Hematopoietic multipotent progenitor cell treated with erythropoietin and hydrocortisone succinate and interleukin-3 and kit ligand, for 17 days (in vitro differentiated cells): ENCODE measurements around the gene LBHD1.
"Not testable (repeated sequence)": the region's sequence is repeated elsewhere in the genome, so short reads cannot be mapped to it uniquely, and the experiment has no call there.

Experiments used
- DNase-seq: peaks from one replicate; pipeline ENCODE4 v3.0.0-alpha.2; 2015; ENCODE audit warnings: low spot score

LBHD1 gene

GRCh38 chr11:62664405-62665074 is 7.5 kb downstream of the LBHD1 start:
- DNase-seq = no peak

DNA sequence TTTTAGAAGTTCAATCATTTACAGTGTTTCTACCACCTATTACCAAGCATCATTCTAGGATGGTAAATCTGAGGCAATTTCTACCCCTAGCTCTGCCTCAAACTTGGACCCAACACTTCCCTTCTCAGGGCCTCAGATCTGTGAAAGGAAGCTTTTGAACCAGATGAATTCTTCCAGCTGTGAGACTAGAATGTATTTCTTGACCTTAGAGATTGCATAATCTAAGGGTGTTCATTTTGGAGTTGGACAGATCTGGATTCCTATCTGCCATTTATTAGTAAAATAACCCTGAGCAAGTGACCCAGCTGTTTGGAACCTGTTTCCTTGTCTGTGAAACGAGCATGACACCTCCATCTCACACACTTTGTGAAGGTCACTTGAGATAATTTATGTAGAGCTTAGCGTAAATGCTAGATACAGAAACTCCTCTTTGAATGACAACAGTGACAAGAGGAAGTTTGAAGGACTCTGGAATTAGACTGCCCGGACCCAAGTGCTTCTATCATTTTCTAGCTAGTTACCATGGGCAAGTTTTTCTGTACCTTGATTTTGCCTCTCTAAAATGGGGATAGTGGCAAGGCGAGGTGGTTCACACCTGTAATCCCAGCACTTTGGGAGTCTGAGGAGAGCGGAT is 15.2 kb downstream of the LBHD1 start:
- no peak for DNase-seq

DNA sequence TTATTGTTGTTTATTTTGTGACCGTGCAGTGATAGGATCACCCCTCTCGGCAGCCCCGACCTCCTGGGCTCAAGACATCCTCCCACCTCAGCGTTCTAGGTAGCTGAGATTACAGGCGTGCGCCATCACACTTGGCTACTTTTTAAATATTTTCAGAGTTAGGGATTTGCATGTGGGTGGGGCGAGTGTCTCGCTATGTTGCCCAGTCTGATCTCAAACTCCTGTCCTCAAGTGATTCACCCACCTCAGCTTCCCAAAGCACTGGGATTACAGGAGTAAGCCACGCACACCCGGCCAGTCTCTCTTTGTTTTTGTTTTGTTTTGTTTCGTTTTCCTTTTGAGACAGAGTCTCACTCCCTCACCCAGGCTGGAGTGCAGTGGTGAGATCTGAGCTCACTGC is 17.8 kb downstream of the LBHD1 start:
- no peak for DNase-seq

DNA sequence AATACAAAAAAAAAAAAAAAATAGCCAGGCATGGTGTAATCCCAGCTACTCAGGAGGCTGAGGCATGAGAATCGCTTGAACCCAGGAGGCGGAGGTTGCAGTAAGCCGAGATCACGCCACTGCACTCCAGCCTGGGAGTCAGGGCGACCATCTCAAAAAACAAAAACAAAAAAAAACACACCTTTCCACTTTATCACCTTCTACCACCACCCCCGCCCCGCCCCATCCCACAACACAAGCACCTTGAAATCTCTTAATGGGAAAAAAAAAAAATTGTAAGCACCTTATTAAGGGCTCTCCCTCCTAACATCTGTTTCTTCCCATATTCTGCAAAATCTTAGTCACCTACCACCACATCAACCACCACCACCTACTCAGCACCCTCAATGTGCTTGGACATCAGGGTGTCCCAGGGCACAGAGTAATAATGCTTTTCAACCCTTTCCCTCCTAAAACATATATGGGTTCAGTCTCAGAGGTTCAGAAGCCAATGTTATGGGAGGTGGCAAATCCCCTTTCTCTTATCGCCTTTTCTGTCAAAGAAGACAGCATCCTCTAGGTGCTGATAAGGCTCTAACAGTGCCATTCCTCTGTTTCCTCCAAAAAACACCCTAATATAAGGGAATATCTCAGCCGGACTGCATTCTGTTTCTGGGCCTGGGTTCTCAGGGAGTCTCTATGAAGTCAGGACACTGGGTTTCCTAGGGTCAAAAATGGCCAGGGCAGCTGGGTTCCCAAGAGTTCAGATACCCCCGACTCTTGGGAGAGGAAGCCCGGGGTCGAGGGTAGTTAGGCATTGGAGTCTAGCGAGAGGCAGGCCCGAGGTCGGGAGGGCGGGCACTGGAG is 19.7 kb downstream of the LBHD1 start:
- DNase-seq = no peak

GRCh38 chr11:62650283-62650682 is 21.8 kb downstream of the LBHD1 start:
- DNase-seq = not testable (repeated sequence)

DNA sequence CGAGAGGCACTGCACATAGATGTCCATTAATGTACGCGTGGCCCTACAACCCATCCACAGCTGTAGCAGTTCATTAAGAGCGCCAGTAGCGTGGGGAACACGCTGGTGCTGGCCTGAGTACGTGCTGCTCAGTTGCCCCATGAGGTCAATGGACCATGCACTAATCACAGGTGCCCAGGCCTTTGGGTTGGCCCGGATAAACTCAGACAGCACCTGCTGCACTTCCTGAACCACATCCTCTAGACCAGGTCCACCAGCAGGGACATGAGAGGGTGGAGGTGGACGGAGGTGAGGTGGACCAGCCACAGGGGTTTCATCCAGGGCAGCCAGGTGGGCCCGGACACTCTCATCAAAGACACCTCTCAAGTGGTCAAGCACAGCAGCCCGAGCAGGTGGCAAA is 22.6 kb downstream of the LBHD1 start:
- DNase-seq = no peak

DNA sequence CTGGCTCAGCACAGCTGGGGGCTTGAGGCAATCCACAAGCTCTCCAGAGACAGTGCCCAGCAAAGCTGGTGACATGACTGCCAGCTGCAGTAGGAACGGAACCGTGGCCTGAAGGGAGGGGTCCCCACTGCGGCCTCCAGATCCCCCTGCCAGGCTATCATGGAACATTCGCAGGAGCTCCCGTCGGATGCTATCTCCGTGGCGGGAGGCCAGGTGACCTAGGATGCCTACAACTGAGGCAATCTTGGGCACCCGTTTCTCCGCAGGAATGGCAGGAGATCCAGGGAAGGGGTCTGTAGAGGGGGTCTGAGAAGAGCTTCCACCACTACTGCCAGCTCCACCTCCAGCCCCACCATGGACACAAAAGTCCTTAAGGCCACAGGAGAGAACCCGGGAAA is 23.1 kb downstream of the LBHD1 start:
- DNase-seq = no peak

GRCh38 chr11:62648185-62648966 is 23.7 kb downstream of the LBHD1 start:
- DNase-seq = no peak

- no peak for DNase-seq
Observed at GRCh38 chr11:62647609-62648005, 24.5 kb downstream of the LBHD1 start.

DNA sequence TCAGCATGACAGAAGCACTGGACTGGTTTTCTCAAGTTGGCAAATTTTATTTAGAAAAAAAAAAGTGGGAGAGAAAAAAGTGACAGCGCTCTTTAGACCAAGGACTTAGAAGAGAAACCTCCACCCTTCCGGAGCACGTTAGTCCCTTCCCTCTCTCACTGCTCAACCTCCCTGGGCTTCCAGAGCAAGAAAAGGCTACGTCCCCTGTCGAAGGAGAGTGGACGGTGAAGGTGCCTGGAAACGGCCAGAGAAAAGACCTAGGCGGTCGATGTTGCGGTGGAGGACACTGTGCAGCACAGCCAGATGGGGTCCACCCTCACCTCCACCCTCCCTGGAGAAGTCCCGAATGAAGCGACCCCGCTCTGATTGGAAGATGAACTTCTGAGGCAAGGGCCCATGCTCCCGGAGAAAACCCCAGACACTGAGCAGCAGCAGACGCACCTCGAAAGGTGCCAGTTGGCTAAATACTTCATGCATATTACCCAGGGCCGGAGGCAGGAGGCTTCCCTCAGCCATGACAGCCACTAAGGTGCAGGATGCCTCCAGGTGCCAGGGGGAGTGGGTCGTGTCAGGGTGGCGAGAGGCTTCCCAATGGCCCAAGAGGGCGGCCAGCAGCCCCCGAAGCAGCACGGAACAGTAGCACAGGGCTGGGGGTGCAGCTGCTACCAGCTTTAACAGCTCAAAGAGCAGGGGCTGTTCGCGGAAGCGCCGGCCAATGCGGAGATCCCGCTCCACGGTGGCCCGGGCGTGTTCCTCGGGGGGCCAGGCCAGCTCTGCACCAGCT is 25.1 kb downstream of the LBHD1 start:
- DNase-seq = no peak

DNA sequence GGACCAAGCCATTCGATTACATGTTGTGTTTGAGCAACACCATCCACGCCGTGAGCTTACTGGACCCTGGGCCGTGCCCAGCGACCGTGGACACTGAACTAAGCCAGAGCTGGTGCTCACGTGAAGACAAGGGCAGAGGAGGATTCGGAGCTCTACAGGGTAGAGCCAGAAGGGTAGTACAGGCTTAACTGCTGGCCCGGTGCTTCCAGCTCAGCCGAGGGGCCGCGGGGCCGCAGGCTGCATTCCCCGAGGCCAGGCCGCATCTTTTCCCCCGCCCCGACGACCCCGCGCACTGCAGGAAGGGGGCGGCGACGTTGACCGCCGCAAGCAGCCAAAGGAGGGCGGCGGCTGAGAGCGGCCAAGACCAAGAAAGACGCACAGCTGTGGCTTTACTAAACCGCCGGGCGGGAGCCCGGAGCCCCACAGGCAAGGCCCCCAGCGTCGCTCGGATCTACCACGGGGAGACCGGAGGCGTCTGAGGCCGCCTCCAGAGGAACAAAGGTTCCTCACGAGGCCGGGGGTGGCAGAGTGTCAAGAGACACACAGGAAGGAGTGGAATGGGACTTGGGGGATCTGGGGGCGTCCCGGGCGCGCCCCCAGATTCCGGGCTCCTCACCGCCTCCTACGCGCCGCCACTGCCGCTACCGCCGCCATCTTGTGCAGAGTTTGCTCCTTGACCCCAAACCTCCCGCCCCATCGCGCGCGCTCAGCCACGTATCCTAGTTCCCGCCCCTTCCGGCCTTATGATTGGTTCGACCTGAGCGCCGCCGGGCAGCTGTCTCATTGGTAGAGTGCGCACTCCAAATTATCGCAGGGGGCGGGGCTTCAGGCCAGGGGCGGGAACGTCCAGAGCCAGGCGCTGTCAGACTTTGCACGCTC is 25.9 kb downstream of the LBHD1 start, which contains the start of gene GANAB:
Gene GANAB (minus strand): TSS at position 668 of the 879 bp plus-strand sequence. CDS start 14 bp downstream, at position 654.
- peak; percentile 98 for DNase-seq

DNA sequence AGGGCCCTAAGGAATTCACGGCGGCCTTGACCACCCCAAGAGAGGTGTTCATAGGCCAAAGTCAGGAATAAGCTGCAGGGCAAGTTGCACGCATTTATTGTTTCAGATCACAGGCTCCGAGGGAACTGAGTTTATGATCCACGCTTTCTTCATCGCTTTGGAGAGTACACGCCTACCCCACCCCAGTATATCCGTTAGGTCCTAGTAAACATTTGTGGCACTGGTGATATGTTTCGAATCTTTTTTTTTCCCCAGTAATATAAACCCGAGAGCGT is 26.5 kb downstream of the LBHD1 start:
- DNase-seq = no peak

DNA sequence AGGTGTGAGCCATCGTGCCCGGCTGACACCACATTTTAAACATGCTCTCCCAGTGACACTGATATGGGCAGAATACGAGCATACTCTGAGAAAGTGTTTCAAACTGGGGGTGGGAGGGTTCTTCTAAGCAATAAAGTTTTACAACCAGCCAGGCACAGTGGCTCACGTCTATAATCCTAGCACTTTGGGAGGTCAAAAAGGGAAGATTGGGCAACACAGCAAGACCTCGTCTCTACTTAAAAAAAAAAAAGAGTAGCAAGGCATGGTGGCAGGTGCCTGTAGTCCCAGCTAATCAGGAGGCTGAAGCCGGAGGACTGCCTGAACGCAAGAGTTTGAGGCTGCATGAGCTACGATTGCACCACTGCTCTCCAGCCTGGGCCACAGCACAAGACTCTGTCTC is 27.8 kb downstream of the LBHD1 start:
- no peak for DNase-seq

DNA sequence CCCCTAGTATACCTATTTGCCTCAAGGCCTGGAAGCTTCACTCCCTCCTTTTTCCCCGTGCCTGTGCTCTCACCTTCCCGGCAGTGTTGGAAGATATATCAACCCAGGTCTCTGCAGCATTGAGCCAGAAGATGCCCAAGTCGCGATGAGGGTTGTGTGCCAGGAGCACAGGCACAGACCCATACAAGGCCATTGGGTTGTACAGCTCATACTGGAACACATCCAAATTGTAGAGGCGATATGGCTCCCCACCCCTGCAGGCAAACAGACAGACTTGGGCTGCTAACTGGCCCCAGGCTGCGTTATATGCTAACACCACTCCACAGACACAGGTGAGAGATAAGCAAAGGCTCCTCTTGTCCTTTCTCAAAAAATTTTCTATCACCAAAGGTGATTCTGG is 39.6 kb downstream of the LBHD1 start:
- no peak for DNase-seq

DNA sequence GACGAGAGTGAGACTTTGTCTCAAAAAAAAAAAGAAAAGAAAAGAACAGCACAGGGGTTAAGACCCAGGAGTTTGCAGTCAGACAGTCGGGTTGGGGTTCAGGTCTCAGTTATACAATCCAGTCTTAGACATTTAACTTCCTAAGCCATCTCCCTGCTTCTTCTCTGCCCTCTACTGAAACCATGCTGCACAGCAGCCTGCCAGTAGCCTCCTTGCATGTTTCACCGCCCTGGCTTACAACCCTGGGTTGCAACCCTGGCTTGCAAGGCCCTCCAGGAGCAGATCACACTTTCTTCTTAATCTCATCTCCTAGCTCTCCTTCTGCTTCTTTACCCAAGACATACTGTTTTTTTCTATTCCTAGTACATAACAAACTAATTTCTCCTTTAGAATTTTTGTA is 44.4 kb downstream of the LBHD1 start:
- DNase-seq = no peak

- no peak for DNase-seq
Observed at GRCh38 chr11:62622476-62623089, 49.5 kb downstream of the LBHD1 start.

DNA sequence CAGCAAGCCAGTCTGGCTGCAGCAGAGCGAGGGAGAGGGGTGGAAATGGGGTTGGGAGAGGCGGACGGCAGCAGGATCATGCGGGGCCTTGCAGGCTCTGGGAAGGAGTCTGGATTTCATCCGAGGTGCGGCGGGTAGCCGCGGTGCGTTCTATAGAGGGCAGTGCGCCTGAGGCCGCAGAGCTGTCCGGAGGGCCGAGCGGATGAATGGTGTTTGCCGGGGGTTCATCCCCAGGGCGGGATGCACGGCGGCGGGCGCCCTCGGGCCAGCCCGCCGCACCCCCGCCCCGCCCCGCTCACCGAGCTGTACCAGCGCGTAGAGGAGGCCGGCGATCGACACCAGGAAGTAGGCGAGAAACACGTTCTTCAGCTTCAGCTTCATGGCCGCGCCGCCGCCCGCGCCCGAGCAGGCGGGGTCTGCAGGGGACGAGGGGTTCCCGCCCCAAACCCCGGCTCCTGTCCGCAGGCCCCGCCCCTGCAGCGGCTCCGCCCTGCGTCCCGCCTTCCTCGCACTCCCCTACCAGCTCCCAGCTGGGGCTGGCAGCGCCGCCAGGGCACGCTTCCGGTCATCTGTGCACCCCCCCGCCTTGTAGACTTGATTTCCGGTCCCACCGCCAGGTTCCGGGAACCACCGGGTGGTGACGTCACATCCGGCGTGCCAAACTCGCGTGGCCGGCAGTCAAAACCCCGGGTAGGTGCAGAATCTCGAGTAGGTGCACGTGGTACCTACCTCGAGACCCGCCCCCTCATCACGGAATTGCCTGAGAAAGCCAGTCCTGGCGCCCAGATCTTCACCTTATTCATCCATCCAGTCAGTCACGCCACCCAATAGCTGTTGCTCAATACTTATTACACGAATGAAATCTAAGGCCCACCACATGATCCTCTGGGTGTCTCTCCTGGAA is 50.2 kb downstream of the LBHD1 start, which contains the start of gene B3GAT3:
Gene B3GAT3 (minus strand): TSS at position 420 of the 904 bp plus-strand sequence. CDS start 39 bp downstream, at position 381.
- DNase-seq = peak; percentile 92

DNA sequence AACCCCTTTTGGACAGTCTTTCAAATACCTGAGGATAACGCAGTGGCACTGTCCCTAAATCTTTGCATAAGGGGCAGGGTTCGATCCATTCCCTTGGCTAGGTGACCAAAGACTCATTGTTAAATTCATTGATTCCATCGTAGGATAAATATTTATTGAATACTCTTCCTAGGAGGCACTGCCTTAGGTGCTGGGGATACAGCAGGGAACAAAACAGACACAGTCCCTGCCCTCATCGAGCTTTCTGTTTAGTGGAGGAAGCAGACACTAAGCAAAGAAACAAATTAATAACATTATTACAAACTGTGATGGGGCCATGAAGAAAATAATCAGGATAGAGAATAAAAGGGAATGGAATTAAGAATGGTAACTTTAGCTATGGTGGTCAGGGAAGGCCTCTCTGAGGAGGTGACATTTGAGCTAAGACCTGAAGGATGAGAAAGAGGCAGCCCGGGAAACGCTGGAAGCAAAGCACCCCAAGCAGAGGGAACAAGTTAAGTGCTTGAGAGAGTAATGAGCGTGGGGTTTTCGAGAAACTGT is 51.0 kb downstream of the LBHD1 start:
- no peak for DNase-seq

DNA sequence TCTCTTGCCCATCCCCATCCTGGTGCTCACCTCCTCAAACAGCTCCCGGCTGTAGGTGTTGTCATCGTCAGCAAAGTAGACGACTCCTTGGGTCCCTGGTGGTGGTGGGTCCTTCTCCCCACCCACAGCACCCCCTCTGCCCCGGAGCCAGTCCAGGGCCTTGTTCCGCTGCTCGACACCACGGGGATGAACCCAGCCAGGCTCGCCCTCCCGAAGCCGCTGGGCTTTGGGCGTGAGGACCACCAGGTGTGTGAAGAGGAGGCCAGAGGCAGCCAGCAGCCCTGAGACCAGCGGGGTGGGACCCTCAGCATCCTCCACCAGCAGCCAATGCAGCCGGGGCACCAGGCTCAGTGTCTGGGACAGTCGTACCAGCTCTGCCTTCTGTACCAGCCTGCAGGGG is 55.1 kb downstream of the LBHD1 start:
- DNase-seq = not testable (repeated sequence)
